ENCODE data around the gene ZNF319.
A peak's percentile ranks its signal among the peaks of the same experiment; 100 is the strongest.

DNA sequence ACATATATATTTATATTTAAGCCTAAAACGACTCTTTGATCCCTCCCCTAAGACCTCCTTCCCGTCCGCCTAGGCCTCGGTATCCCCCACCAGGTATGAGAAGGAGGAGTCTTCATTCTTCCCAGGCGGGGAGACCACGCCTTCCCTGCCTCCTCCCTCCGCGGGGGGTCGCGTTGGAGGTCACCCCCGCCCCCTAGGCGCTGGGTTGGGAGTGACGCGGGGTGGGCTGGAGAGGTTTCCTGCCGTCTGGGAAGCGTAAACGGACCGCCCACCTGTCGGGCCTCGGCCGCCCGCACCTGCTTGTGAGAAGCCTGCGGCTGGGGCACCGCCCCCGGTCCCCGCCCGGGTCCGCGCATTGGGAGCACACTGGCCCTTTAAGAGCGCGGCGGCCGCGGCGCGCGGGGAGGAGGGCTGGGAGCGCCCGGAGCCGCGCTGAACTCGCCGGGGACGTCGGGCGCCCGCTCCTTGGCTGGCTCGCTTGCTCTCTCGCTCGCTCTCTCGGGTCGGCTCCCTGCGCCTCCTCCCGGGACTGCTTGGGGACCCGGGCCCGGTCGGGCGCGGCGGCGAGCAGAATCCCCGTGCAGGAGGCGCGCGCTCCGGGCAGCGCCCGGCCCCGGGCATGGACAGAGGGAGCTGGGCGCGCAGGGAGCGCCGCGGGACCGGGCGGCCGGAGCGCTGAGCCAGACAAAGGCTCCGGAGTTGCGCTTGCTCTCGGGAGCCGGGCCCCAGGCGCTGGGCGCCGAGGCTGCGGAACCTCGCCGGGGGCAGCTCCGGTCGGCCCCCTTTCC lies 25.1 kb upstream of the ZNF319 start, which contains the start of gene MMP15:
- no peak for TF ChIP-seq JUNB (IDR thresholded peaks at IDR 0.05; ENCODE audit: unreplicated experiment)
- TF ChIP-seq POLR2AphosphoS5 (IDR thresholded peaks at IDR 0.05; ENCODE audit: low read depth), result peak; percentile 55
- no peak for TF ChIP-seq EZH2phosphoT487 (IDR thresholded peaks at IDR 0.05; ENCODE audit: unreplicated experiment)
- TF ChIP-seq, protein P1, sequence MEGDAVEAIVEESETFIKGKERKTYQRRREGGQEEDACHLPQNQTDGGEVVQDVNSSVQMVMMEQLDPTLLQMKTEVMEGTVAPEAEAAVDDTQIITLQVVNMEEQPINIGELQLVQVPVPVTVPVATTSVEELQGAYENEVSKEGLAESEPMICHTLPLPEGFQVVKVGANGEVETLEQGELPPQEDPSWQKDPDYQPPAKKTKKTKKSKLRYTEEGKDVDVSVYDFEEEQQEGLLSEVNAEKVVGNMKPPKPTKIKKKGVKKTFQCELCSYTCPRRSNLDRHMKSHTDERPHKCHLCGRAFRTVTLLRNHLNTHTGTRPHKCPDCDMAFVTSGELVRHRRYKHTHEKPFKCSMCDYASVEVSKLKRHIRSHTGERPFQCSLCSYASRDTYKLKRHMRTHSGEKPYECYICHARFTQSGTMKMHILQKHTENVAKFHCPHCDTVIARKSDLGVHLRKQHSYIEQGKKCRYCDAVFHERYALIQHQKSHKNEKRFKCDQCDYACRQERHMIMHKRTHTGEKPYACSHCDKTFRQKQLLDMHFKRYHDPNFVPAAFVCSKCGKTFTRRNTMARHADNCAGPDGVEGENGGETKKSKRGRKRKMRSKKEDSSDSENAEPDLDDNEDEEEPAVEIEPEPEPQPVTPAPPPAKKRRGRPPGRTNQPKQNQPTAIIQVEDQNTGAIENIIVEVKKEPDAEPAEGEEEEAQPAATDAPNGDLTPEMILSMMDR (conservative IDR thresholded peaks at IDR 0.05; ENCODE audit: low read depth in 2 of 2), result no peak
- no peak for TF ChIP-seq EZH2 (IDR thresholded peaks at IDR 0.05; ENCODE audit: low read depth, unreplicated experiment)
- TF ChIP-seq CREB1 (CRISPR knock-in tag; IDR thresholded peaks at IDR 0.05; ENCODE audit: low read depth), result peak; percentile 73
- no peak for TF ChIP-seq REST (IDR thresholded peaks at IDR 0.05; ENCODE audit: unreplicated experiment)
- TF ChIP-seq NANOG (IDR thresholded peaks at IDR 0.05; ENCODE audit: borderline replicate concordance), result no peak
- TF ChIP-seq STAT1 (IDR thresholded peaks at IDR 0.05; ENCODE audit: unreplicated experiment), result no peak
- TF ChIP-seq, protein P2, sequence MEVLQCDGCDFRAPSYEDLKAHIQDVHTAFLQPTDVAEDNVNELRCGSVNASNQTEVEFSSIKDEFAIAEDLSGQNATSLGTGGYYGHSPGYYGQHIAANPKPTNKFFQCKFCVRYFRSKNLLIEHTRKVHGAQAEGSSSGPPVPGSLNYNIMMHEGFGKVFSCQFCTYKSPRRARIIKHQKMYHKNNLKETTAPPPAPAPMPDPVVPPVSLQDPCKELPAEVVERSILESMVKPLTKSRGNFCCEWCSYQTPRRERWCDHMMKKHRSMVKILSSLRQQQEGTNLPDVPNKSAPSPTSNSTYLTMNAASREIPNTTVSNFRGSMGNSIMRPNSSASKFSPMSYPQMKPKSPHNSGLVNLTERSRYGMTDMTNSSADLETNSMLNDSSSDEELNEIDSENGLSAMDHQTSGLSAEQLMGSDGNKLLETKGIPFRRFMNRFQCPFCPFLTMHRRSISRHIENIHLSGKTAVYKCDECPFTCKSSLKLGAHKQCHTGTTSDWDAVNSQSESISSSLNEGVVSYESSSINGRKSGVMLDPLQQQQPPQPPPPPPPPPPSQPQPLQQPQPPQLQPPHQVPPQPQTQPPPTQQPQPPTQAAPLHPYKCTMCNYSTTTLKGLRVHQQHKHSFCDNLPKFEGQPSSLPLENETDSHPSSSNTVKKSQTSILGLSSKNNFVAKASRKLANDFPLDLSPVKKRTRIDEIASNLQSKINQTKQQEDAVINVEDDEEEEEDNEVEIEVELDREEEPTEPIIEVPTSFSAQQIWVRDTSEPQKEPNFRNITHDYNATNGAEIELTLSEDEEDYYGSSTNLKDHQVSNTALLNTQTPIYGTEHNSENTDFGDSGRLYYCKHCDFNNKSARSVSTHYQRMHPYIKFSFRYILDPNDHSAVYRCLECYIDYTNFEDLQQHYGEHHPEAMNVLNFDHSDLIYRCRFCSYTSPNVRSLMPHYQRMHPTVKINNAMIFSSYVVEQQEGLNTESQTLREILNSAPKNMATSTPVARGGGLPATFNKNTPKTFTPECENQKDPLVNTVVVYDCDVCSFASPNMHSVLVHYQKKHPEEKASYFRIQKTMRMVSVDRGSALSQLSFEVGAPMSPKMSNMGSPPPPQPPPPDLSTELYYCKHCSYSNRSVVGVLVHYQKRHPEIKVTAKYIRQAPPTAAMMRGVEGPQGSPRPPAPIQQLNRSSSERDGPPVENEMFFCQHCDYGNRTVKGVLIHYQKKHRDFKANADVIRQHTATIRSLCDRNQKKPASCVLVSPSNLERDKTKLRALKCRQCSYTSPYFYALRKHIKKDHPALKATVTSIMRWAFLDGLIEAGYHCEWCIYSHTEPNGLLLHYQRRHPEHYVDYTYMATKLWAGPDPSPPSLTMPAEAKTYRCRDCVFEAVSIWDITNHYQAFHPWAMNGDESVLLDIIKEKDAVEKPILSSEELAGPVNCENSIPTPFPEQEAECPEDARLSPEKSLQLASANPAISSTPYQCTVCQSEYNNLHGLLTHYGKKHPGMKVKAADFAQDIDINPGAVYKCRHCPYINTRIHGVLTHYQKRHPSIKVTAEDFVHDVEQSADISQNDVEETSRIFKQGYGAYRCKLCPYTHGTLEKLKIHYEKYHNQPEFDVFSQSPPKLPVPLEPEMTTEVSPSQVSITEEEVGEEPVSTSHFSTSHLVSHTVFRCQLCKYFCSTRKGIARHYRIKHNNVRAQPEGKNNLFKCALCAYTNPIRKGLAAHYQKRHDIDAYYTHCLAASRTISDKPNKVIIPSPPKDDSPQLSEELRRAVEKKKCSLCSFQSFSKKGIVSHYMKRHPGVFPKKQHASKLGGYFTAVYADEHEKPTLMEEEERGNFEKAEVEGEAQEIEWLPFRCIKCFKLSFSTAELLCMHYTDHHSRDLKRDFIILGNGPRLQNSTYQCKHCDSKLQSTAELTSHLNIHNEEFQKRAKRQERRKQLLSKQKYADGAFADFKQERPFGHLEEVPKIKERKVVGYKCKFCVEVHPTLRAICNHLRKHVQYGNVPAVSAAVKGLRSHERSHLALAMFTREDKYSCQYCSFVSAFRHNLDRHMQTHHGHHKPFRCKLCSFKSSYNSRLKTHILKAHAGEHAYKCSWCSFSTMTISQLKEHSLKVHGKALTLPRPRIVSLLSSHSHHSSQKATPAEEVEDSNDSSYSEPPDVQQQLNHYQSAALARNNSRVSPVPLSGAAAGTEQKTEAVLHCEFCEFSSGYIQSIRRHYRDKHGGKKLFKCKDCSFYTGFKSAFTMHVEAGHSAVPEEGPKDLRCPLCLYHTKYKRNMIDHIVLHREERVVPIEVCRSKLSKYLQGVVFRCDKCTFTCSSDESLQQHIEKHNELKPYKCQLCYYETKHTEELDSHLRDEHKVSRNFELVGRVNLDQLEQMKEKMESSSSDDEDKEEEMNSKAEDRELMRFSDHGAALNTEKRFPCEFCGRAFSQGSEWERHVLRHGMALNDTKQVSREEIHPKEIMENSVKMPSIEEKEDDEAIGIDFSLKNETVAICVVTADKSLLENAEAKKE (CRISPR knock-in tag; IDR thresholded peaks at IDR 0.05), result no peak
